Fibroblast of skin of scalp (primary cell): ENCODE measurements around the gene C2orf76.
"Not testable (repeated sequence)": the region's sequence is repeated elsewhere in the genome, so short reads cannot be mapped to it uniquely, and the experiment has no call there.

Experiments
- DNase-seq: peaks from one replicate; pipeline ENCODE4 v3.0.0-alpha.2; 2013

C2orf76 gene

GRCh38 chr2:119293254-119293653 is 73.4 kb downstream of the C2orf76 start:
- DNase-seq, result no peak

- DNase-seq, result peak; percentile 20
Measured at GRCh38 chr2:119292226-119292625, 74.4 kb downstream of the C2orf76 start.

DNA sequence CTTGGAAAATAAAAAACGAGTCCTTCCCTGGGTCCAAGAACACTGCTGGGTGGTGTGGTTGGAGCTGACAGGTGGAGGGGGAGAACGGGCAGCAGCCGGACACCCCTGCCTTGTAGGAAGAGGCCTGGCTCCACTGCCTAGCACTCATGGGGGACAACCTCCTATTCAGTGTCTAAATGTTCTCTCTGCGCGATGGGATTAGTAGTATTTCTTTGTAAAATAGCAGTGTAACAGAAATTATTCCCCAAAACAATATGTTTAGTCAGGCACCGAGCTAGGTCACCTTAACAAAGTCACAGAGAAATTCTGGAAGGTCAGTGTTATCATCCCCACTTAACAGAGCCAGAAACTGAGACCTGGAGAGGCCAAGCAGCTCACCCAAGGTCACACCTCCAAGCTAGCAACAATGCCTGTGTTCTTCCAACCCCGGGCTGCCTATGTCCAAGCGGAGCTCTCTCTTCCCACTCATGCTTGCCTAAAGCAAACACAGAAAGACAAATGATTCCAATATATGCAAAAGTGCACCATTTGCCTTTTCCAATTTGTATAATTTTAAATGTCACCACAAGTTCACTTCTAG is 75.0 kb downstream of the C2orf76 start:
- no peak for DNase-seq

DNA sequence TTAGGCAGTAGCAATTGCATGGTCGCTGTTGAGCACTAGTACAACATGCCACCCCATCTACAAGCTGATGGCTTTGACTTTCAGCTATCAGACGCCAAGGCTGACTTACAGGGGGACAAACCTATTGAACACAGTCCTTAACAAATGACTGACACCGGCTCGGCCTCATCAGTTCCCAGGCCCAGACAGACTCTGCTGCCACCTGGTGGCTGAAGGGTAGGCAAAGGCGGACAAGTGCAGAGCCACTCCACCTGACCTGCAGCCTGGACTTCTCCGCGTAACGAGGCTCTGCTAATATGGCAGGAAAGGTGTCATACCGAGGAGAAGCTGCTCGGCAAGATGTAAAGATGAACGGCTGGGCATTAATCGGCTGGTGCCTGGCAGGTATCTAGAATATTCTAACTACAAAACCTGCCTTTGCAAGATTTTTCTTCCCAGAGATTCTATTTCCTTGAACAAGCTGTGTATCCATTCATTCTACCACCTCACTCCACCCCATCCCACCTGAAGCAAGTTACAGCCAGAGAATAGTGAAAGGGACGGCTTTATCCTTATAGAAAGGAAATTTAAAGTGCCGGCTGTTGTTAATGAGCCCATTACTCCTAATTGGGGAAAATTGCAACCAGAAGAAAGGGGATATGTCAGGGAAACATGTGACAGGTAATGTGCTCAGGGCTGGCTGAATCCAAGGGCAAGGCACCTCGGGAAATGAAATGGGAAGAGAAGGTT is 75.6 kb downstream of the C2orf76 start:
- DNase-seq, result peak; percentile 65

GRCh38 chr2:119289642-119290041 is 77.0 kb downstream of the C2orf76 start:
- no peak for DNase-seq

DNA sequence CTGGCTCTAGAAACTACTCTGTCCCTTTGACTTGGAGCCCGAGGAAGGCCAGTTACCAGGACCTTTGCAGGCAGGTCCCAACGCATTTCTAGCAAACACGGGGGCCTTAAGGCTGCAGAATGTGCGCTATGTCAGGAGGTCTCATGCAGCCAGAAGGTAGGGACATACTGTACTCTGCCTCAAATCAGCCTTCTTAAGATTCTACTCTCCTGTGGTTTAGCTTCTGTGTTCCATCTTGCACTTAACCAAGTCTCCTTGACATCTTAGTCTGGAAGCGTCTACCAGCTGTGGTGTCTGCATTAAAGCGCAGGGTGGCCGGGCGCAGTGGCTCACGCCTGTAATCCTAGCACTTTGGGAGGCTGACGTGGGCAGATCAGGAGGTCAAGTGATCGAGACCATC is 77.5 kb downstream of the C2orf76 start:
- no peak for DNase-seq

GRCh38 chr2:119288576-119288975 is 78.1 kb downstream of the C2orf76 start:
- DNase-seq, result no peak

DNA sequence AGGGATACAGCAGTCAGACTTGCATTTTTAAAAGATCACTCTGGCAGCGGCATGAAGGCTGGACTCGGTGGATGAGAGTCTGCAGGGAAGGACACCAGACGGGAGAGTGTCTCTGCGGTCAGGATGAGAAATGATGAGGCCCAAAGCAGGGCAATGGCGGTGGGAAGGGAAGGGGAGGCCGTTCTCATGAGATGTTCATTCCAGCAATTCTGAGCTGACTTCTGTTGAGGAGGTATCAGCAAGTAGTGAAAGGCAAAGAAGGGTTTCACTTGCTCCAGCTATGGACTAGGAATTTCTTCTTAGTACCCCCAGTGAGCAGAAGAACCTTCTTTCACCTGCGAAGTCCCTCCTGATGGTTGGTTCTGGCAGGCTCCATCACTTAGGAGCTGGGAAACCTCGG is 80.0 kb downstream of the C2orf76 start:
- no peak for DNase-seq

DNA sequence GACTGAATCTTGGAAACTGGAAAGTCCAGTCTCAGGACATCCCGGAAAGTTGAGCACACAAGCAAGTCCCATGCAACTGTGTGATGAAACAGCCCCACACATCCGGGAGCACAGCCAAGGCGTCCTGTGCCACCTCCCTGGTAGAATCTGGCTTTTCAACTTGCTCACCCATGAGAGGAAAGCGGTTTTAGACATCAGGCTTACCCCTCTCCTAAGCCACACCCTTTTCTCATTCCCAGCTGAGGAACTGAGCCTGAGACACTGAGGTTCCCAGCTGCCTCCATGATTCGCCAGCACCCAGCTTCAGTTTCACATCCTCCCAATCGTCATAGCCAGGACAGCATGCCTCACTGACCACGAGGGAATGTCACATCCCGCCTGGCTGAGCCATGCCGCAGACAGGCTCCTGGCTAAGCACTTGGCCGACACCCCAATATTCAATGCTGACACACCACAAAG is 82.7 kb downstream of the C2orf76 start:
- DNase-seq, result peak; percentile 90

DNA sequence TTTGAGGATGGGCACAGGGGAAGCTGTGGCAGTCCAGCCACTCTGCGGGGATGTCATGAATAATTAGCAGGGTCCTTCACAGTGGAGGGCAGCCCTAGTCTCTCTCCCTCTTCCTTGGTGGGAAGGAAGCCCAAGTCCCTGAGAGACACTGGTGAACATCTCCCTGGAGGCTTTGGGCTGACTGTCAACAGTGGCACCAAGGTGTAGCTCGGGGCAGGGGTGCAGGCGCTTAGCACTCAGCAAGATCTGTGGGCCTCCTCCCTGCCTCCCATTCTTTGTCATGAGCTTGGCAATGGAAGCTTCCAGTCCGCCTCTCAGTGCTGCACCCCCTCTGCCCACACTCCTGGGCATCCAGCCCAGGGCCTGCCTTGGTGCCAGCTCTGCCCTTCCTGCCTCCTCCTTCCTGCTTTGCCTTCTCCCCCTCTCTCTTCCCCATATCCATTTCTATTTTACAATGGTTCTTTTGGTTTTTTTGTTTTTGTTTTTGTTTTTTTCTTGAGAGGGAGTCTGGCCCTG is 83.6 kb downstream of the C2orf76 start:
- no peak for DNase-seq

GRCh38 chr2:119282146-119282995 is 84.3 kb downstream of the C2orf76 start:
- no peak for DNase-seq

DNA sequence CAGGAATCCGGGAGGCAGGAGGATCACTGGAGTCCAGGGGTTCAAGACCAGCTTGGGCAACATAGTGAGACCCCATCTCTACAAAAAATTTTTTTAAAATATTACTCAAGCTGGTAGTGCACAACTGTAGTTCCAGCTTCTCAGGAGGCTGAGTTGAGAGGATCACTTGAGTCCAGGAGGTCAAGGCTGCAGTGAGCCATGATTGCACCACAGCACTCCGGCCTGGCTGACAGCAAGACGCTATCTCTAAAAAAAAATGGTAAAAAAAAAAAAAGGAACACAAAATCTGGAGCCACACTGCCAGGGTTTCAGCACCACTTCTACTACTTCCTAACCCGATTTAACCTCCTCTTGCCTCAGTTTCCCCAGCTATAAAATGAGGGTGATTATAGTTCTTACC is 86.0 kb downstream of the C2orf76 start:
- DNase-seq, result no peak

DNA sequence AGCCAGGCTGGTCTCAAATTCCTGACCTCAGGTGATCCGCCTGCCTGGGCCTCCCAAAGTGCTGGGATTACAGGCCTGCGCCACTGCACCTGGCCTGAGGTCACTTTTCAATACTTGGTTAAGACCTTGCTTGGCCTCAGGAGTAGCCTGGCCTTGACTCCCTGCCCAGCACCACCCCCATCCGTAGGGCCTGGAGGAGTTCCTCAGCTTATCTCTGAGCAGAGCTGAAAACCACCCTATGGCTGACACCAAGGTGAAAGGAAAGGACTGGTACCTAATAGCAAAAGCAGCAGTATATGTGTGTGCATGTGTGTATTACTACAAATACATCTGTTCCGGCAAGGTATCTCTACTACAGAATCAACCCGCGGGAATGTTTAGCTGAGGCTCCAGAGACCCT is 87.0 kb downstream of the C2orf76 start:
- DNase-seq, result no peak

- DNase-seq, result no peak
Measured at GRCh38 chr2:119278946-119279345, 87.7 kb downstream of the C2orf76 start.

GRCh38 chr2:119278385-119278784 is 88.2 kb downstream of the C2orf76 start:
- not testable (repeated sequence) for DNase-seq

DNA sequence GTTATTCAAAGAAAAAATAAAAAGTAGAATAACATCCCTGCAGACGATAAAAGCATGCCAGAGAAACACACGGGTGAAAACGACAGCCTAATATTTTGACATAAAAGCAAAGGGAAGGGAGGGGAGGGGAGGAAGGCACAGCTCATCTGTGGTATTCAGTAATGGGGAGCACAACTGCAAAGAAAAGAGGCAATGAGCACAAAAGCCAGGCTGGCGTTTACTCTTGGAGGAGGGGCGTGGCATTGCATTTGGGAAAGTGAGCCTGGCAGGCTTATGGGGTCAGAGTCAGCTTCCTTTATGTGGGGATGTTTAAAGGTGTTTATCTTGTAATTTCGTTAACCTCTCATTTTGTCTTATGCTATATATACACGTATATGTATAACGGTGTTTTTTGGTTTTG is 89.8 kb downstream of the C2orf76 start:
- no peak for DNase-seq

GRCh38 chr2:119267604-119268003 is 99.0 kb downstream of the C2orf76 start:
- DNase-seq, result no peak

GRCh38 chr2:119266091-119266589 is 100.5 kb downstream of the C2orf76 start:
- no peak for DNase-seq

GRCh38 chr2:119265693-119266066 is 101.0 kb downstream of the C2orf76 start:
- no peak for DNase-seq

GRCh38 chr2:119264781-119265692 is 101.6 kb downstream of the C2orf76 start:
- peak; percentile 53 for DNase-seq

DNA sequence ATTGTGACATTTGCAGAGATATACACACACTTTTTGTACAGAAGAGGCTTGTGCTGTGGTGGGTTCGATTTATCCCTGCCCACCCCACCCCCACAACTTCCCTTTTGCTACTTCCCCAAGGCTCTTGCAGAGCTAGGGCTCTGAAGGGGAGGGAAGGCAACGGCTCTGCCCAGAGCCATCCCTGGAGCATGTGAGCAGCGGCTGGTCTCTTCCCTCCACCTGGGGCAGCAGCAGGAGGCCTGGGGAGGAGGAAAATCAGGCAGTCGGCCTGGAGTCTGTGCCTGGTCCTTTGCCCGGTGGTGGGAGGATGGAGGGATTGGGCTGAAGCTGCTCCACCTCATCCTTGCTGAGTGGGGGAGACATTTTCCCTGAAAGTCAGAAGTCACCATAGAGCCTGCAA is 103.0 kb downstream of the C2orf76 start:
- no peak for DNase-seq

DNA sequence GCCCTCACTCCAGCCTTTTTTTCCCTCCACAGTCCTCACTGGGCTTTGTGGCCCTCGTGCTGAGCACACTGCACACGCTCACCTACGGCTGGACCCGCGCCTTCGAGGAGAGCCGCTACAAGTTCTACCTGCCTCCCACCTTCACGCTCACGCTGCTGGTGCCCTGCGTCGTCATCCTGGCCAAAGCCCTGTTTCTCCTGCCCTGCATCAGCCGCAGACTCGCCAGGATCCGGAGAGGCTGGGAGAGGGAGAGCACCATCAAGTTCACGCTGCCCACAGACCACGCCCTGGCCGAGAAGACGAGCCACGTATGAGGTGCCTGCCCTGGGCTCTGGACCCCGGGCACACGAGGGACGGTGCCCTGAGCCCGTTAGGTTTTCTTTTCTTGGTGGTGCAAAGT is 103.6 kb downstream of the C2orf76 start:
- no peak for DNase-seq
